Activated naive CD8-positive, alpha-beta T cell treated with anti-CD3 and anti-CD28 coated beads for 36 hours (primary cell): Measurements from ENCODE around the gene GSTM3. TPM values are rescaled to one million over a fixed set of nuclear protein-coding genes. Genes with fewer than 3 reads are reported as not detected.

ENCODE experiments used
- DNase-seq: peaks from one replicate; pipeline ENCODE4 v3.0.0; 2021
- H3K27ac Mint-ChIP-seq: one replicate; pipeline ENCODE4 v1.8.0; 2022; ENCODE audit warnings: mild to moderate bottlenecking, moderate library complexity, mixed read lengths
- H3K27me3 Mint-ChIP-seq: one replicate; pipeline ENCODE4 v1.8.0; 2022; ENCODE audit warnings: mild to moderate bottlenecking, mixed read lengths
- H3K36me3 Mint-ChIP-seq: one replicate; pipeline ENCODE4 v1.8.0; 2021; ENCODE audit warnings: mild to moderate bottlenecking, mixed read lengths
- H3K4me1 Mint-ChIP-seq: one replicate; pipeline ENCODE4 v1.8.0; 2021; ENCODE audit warnings: mixed read lengths
- H3K4me3 Mint-ChIP-seq: one replicate; pipeline ENCODE4 v1.8.0; 2022; ENCODE audit warnings: mild to moderate bottlenecking, moderate library complexity, mixed read lengths
- H3K9me3 Mint-ChIP-seq: one replicate; pipeline ENCODE4 v1.8.0; 2022; ENCODE audit warnings: mixed read lengths
- total RNA-seq, 2 experiments: library from RNA; stranded (reverse); gene quantifications; one replicate each; pipeline ENCODE4 v1.2.3, GENCODE V29; 2021

GSTM3 gene
- total RNA-seq, 2 experiments from 2014 or later: 21.4 to 25.4 TPM

DNA sequence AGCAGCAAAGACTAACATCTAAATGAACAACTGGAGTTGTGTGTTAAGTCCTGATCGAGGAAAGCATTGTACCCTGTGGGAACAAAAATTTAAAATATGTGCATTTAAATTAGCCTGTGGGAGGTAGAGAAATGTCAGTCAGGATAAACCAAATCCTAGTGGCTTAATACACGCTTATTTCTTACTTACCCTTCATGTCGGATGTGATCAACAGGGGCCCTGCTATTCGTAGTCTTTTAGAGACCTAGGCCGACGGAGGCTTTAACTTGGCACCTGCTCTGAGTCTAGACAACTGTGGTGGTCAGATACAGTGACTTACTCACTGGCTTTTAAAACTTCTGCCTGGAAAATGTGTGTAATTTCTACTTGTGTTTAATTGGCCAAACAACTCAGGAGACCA lies 10.2 kb downstream of the GSTM3 start:
- no peak overlapping the region for H3K27ac Mint-ChIP-seq
- no peak for DNase-seq

DNA sequence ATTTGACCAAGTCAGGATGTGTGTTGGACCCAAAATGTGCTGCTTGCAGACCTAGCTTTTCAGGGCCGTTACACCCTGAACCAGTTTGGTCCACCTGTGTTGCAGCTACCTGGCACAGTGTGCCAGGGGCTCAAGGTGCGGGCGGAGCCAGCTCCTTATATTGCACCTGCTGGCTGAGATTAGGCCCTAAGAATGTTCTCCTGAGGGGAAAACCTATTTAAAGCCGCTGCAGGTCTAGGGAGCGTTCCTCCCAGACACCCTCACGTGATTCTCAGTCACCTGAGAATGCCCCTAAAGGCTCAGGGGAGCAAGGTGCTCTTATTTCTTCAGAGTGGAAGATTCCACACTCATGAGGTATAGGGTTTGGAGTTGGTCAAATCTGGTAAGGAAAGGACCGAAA lies 12.0 kb downstream of the GSTM3 start:
- Mint-ChIP-seq H3K4me3 (no peak overlapping the region), H3K36me3 (no peaks in the 10 kb centered on the region), H3K4me1 (no peaks in the 10 kb centered on the region), H3K9me3 (no peaks in the 10 kb centered on the region), H3K27ac (no peak overlapping the region), H3K27me3 (peaks cover 8% of the 10 kb centered on the region)
- DNase-seq: no peak

More for the DNA sequence above, 10.2 kb downstream of the GSTM3 start:
- Mint-ChIP-seq H3K27me3 (peaks cover 8% of the 10 kb centered on the region), H3K36me3 (no peaks in the 10 kb centered on the region), H3K4me1 (no peaks in the 10 kb centered on the region), H3K9me3 (no peaks in the 10 kb centered on the region), H3K4me3 (no peak overlapping the region)

DNA sequence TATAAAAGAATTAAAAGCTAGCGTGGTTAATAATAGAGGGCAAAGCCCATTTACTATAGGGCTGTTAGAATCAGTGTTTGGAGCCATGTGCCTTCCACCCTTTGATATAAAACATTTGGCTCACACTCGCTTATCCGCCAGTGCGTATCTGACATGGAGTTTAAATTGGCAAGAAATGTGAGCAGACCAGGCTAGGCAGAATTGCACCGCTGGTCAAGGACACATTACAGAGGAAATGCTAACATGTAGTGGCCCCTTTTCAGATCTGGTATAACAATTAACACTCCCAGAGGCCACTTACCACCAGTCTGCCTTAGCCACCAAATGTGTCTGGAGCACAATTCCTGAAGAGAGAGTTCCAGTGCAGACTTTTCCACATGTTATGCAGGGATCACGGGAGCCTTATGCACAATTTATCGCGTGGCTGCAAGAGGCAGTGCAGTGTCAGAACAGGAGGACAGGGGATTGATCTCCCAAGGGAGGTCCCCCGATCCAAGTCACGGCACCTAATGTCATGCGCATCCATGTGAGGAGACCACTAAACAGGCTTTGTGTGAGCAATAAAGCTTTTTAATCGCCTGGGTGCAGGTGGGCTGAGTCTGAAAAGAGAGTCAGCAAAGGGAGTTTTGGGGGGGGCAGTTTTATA lies 14.0 kb downstream of the GSTM3 start:
- no peaks in the 10 kb centered on the region for H3K9me3 Mint-ChIP-seq
- no peak overlapping the region for H3K27ac Mint-ChIP-seq
- H3K36me3 Mint-ChIP-seq: no peaks in the 10 kb centered on the region
- DNase-seq: no peak
- no peak overlapping the region for H3K4me3 Mint-ChIP-seq
- peaks cover 8% of the 10 kb centered on the region for H3K27me3 Mint-ChIP-seq
- no peaks in the 10 kb centered on the region for H3K4me1 Mint-ChIP-seq

DNA sequence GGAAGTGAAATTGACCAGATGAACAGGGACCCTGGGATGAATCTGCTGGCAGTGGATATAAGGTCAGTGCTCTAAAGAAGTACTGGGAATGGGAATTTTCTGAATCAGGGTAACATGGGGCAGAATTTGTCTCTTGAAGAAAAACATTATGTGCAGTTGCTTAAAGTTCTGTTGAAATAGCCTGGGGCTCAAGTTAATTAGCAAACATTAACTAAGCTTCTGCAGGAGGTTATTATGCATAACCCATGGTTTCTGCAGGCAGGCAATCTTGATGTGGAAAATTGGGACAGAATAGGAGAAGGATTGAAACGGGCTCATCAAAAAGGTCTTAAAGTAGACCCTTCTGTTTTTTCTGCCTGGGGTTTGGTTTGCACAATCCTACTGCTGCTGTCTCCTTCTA lies 14.8 kb downstream of the GSTM3 start:
- Mint-ChIP-seq H3K27me3 (peaks cover 4% of the 10 kb centered on the region), H3K27ac (no peak overlapping the region), H3K4me1 (no peaks in the 10 kb centered on the region), H3K4me3 (no peak overlapping the region), H3K36me3 (no peaks in the 10 kb centered on the region), H3K9me3 (no peaks in the 10 kb centered on the region)
- no peak for DNase-seq

DNA sequence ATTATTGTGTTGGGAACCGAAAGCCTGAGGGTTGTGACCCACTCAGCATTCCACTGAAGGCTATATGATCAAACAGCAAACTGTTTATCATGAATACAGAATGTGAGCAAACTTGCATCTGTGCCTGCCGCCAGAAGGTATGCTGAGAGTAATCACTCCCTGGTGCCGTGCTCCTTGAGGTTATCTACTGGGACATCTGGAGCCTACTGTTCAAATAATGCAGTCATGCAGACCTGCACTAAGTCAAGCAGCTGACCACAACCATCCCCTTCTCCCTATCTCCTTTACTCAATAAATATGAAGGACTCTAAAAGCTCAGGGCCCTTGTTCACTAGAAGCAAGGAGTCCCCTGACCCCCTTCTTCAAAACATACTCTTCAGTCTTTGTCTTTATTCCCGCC lies 15.3 kb downstream of the GSTM3 start:
- no peak overlapping the region for H3K4me3 Mint-ChIP-seq
- H3K4me1 Mint-ChIP-seq: no peaks in the 10 kb centered on the region
- DNase-seq: no peak
- no peak overlapping the region for H3K27ac Mint-ChIP-seq
- no peaks in the 10 kb centered on the region for H3K36me3 Mint-ChIP-seq
- no peaks in the 10 kb centered on the region for H3K9me3 Mint-ChIP-seq
- peaks cover 4% of the 10 kb centered on the region for H3K27me3 Mint-ChIP-seq

DNA sequence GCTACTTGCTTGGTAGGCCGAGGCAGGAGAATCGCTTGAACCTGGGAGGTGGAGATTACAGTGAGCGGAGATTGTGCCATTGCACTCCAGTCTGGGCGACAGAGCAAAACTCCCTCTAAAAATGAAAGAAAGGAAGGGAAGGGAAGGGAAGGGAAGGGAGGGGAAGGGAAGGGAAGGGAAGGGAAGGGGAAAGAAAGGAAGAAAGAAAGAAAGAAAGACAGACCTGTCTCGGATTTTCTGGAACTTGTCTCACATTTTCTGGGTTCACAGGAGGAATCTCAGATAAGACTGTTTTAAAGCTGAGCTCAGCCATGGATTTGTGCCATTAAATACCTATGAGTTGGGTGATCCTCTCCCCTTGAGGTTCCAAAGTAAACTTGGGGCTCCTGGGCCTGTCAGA lies 15.9 kb downstream of the GSTM3 start:
- H3K27me3 Mint-ChIP-seq: peaks cover 4% of the 10 kb centered on the region
- DNase-seq: no peak
- H3K4me1 Mint-ChIP-seq: no peaks in the 10 kb centered on the region
- no peaks in the 10 kb centered on the region for H3K36me3 Mint-ChIP-seq
- no peak overlapping the region for H3K27ac Mint-ChIP-seq
- H3K9me3 Mint-ChIP-seq: no peaks in the 10 kb centered on the region
- no peak overlapping the region for H3K4me3 Mint-ChIP-seq

DNA sequence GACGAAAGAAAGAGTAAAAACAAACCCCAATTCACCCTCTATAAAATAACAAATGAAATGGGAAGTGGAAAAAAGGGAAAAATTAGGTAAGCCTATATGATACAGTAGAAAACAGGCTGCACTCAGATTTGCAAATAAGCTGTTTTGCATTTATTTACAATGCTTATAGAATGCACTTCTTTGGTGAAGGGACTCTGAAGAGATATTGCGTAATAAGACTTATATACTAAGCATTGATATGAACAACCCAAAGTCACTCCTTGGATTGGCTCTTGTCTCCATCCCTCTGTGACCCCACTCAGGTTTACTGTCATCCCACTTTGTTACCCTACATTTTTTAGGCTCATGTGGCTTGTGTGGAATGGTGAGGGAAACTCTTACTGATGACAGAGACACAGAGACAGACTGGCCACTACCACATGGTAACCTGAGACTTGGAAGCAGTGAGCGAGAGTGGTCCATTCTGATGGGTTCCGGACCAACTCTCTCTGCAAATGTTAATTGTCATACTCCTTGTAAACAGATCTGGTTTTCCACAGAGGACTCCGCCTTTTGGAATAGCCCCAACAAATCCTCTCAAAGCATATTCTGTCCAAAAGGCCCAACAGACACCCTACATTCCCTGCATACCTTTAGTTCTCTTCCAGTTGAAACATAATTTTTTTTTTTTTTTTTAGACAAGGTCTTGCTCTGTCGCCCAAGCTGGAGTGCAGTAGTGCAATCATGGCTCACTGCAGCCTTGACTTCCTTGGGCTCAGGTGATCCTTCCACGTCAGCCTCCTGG lies 17.7 kb downstream of the GSTM3 start:
- DNase-seq: no peak
- no peak overlapping the region for H3K27ac Mint-ChIP-seq
- no peaks in the 10 kb centered on the region for H3K36me3 Mint-ChIP-seq
- peaks cover 4% of the 10 kb centered on the region for H3K4me1 Mint-ChIP-seq
- H3K9me3 Mint-ChIP-seq: no peaks in the 10 kb centered on the region
- no peaks in the 10 kb centered on the region for H3K27me3 Mint-ChIP-seq
- H3K4me3 Mint-ChIP-seq: no peak overlapping the region

DNA sequence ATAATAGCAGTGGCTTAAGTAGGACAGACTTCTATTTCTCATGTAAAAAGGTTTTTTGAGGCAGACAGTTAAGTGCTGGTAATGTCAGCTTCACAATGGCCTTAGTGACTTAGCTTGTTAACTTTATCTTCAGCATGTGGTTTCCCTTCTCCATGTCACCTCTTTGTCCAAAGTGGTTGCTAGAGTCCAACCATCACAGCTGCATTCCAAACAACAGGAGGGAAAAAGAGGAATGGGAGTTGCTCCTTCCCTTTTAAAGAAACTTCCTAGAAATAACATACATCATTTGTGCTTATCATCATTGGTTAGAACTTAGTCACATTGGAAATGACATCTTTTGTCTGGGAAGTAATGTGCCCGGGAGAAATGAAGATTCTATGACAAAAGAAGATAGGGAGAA lies 18.9 kb downstream of the GSTM3 start:
- Mint-ChIP-seq H3K27me3 (no peaks in the 10 kb centered on the region), H3K4me3 (no peak overlapping the region), H3K9me3 (no peaks in the 10 kb centered on the region), H3K27ac (no peak overlapping the region), H3K36me3 (no peaks in the 10 kb centered on the region), H3K4me1 (peaks cover 4% of the 10 kb centered on the region)
- DNase-seq: no peak

DNA sequence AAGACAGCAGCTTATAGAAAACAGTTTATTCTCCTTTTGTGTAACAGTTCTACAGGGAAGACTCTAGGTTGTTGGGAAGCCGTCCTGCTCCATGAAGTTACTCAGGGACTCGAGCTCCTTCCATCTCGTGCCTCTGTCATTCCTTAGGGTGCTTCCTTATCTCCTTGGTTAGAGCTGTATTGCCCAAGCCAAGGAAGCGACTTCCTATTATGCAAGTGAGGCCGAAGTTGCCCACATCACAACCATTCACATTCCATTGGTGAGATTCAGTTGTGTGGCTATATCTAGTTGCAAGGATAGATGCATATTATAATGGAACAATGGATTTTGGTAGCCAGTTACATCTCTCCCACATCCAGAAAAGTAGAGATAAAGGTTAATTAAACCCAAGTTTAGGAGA lies 19.8 kb downstream of the GSTM3 start:
- DNase-seq: no peak
- H3K27me3 Mint-ChIP-seq: no peaks in the 10 kb centered on the region
- no peaks in the 10 kb centered on the region for H3K9me3 Mint-ChIP-seq
- H3K4me1 Mint-ChIP-seq: peaks cover 4% of the 10 kb centered on the region
- H3K27ac Mint-ChIP-seq: no peak overlapping the region
- no peaks in the 10 kb centered on the region for H3K36me3 Mint-ChIP-seq
- no peak overlapping the region for H3K4me3 Mint-ChIP-seq

DNA sequence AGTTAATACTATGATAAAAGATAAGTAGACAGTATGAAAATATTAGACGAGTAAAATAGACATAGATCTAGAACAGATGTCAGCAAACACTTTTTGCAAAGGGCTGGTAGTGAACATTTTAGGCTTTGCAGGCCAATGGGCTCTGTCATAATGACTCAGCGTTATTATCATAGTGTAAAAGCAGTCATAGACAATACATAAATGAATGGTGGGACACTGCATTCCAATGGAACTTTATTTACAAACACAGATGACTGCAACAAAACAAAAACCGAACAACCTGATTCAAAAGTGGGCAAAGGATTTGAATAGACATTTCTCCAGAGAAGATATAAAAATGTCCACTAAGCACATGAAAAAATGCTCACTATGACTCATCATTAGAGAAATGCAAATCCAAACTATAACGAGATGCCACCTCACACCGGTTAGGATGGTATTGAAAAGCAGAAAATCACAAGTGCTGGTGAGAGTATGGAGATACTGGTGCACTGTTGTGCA lies 21.5 kb downstream of the GSTM3 start:
- no peaks in the 10 kb centered on the region for H3K9me3 Mint-ChIP-seq
- no peak overlapping the region for H3K27ac Mint-ChIP-seq
- H3K27me3 Mint-ChIP-seq: peaks cover 5% of the 10 kb centered on the region
- H3K4me3 Mint-ChIP-seq: no peak overlapping the region
- DNase-seq: no peak
- peaks cover 4% of the 10 kb centered on the region for H3K4me1 Mint-ChIP-seq
- H3K36me3 Mint-ChIP-seq: no peaks in the 10 kb centered on the region

DNA sequence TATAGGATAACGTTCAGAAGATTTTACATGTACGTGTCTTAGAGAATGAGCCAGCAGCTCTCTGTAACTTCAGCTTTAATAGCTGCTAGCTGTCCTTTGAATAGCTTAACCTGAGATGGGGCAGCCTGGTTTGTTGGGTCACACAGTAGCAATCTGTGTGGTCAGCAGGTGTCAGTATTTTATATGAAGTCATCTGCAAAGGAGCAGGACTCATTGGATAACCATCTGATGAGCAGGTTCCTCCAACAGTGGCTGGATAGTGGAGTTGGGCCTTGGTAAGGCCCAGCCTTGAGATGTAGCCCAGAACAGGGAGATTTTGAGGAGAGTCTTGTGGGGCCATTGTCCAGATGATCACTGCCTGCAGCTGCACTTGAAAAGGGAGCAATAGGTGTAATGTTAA lies 22.3 kb downstream of the GSTM3 start:
- no peak overlapping the region for H3K4me3 Mint-ChIP-seq
- no peak for DNase-seq
- no peak overlapping the region for H3K27ac Mint-ChIP-seq
- no peaks in the 10 kb centered on the region for H3K9me3 Mint-ChIP-seq
- H3K36me3 Mint-ChIP-seq: no peaks in the 10 kb centered on the region
- H3K27me3 Mint-ChIP-seq: peaks cover 9% of the 10 kb centered on the region
- peaks cover 4% of the 10 kb centered on the region for H3K4me1 Mint-ChIP-seq

DNA sequence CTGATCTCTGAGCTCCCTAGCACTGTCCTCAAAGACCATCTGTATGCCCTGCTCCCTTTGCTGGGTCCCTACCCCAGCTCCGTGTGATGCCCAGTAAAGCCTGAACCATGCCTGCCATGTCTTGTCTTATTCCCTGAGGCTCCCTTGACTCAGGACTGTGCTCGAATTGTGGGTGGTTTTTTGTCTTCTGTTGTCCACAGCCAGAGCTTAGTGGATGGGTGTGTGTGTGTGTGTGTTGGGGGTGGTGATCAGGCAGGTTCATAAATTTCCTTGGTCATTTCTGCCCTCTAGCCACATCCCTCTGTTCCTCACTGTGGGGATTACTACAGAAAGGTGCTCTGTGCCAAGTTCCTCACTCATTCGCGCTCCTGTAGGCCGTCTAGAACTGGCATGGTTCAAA lies 23.1 kb downstream of the GSTM3 start:
- H3K4me1 Mint-ChIP-seq: peaks cover 4% of the 10 kb centered on the region
- no peak for DNase-seq
- no peaks in the 10 kb centered on the region for H3K36me3 Mint-ChIP-seq
- no peak overlapping the region for H3K27ac Mint-ChIP-seq
- H3K4me3 Mint-ChIP-seq: no peak overlapping the region
- H3K9me3 Mint-ChIP-seq: no peaks in the 10 kb centered on the region
- peaks cover 9% of the 10 kb centered on the region for H3K27me3 Mint-ChIP-seq

DNA sequence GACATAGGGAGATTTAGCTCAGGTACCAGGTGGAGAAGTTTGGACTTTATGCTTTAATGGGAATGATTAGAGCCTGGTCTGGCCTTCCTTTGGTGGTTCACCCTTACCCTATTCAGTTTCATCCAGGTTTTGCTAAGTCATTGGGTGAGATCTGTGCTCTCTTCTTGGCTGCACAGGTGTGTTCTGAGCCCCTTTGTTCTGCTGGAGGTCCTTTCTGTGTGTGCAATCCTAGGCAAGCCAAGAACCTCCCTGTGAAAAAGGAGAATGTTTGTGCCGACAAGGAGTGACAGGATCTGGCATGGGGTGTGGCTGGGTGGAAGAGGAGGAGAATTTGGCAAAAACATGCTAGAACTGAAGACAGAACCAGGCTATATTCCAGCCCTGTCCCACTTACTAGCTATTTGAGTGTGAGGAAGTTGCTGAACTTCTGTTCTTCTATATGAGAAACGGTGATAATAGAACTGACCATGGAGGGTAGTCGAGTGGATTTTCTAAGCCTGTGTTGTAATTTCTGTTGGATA lies 24.2 kb downstream of the GSTM3 start:
- Mint-ChIP-seq H3K4me1 (peaks cover 4% of the 10 kb centered on the region), H3K27me3 (peaks cover 9% of the 10 kb centered on the region), H3K36me3 (no peaks in the 10 kb centered on the region), H3K9me3 (no peaks in the 10 kb centered on the region), H3K27ac (no peak overlapping the region), H3K4me3 (no peak overlapping the region)
- DNase-seq: no peak

DNA sequence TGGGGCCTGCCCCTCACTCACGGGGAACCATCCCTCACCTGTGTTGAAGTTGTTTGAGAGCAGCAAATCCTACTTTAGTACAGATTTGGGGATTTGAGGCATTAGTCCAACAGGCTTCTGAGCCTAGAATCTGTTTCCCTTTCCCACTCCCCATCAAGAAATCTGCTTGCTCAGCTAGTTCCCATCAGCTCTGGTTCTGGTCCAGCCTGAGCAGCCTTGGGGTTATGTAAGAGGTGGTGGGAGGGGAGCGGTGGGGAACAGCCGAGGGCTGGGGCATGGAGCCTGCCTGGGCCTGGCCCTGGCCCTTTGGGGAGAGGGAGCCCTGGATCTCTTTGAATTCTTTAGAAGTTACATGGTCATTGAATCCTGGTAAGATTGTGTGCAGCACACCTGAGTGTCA lies 24.7 kb downstream of the GSTM3 start:
- DNase-seq: no peak
- H3K4me3 Mint-ChIP-seq: no peak overlapping the region
- peaks cover 4% of the 10 kb centered on the region for H3K4me1 Mint-ChIP-seq
- no peaks in the 10 kb centered on the region for H3K9me3 Mint-ChIP-seq
- H3K27me3 Mint-ChIP-seq: peaks cover 9% of the 10 kb centered on the region
- H3K27ac Mint-ChIP-seq: no peak overlapping the region
- H3K36me3 Mint-ChIP-seq: no peaks in the 10 kb centered on the region

DNA sequence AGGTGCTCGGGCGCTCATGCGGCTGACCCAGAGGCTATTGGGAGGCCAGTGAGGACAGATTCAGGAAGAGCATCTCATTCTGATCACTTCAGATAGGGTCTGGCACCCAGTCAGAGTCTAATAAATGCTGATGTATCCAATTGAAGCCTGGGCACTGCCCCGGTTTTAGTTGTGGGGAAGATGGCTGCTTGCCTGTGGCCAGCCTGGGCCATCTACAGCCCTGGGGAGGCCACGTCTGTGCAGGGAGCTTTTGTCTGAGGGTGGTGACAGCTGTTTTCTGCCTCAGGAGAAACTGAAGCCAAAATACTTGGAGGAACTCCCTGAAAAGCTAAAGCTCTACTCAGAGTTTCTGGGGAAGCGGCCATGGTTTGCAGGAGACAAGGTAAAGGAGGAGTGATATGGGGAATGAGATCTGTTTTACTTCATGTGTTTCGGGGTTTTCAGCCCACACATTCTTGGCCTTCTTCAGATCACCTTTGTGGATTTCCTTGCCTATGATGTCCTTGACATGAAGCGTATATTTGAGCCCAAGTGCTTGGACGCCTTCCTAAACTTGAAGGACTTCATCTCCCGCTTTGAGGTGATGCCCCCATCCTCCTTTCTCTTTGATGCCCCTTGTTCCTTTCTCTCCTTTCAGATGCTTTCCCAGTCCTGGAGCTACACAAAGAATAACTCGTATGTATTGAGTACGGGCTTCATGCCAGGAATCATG lies 26.0 kb downstream of the GSTM3 start:
- peaks cover 9% of the 10 kb centered on the region for H3K27me3 Mint-ChIP-seq
- H3K9me3 Mint-ChIP-seq: no peaks in the 10 kb centered on the region
- peaks cover 4% of the 10 kb centered on the region for H3K4me1 Mint-ChIP-seq
- no peaks in the 10 kb centered on the region for H3K36me3 Mint-ChIP-seq
- no peak for DNase-seq
- no peak overlapping the region for H3K27ac Mint-ChIP-seq
- no peak overlapping the region for H3K4me3 Mint-ChIP-seq
